ENCODE measurements around the gene HIBADH. TPM values are rescaled to one million over a fixed set of nuclear protein-coding genes. Genes with fewer than 3 reads are reported as not detected.

HIBADH gene
- total and polyA plus RNA-seq, 3 donors from 2014 or later, result 49.8 to 77.4 (median 69.9) TPM

DNA sequence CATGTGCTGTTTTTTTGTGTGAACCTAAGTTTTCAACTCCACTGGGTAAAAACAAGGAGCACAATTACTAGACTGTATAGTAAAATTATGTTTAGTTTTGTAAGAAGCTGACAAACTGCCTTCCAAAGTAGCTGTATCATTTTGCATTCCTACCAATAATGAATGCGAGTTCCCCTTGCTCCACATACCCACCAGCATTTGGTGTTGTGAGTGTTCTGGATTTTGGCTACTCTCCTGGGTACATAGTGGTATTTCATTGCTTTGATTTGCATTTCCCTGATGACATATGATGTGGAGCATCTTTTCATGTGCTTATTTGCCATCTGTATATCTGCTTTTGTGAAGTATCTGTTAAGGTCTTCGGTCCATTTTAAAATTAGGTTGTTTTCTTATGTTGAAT lies 178.2 kb downstream of the HIBADH start:
- intact Hi-C loops (cut with DNase I; ENCODE audit: low total_unique reads), result no loop called here
- Histone ChIP-seq H3K4me3 (no peak overlapping the region), H3K27me3 (no peaks in the 10 kb centered on the region), H3K27ac (no peak overlapping the region), H3K36me3 (ENCODE audit: low read depth, missing control alignments) (no peaks in the 10 kb centered on the region), H3K9me3 (no peaks in the 10 kb centered on the region), H3K4me1 (no peaks in the 10 kb centered on the region)
- no peak for TF ChIP-seq POLR2A (IDR thresholded peaks at IDR 0.05)
- TF ChIP-seq, protein P1, sequence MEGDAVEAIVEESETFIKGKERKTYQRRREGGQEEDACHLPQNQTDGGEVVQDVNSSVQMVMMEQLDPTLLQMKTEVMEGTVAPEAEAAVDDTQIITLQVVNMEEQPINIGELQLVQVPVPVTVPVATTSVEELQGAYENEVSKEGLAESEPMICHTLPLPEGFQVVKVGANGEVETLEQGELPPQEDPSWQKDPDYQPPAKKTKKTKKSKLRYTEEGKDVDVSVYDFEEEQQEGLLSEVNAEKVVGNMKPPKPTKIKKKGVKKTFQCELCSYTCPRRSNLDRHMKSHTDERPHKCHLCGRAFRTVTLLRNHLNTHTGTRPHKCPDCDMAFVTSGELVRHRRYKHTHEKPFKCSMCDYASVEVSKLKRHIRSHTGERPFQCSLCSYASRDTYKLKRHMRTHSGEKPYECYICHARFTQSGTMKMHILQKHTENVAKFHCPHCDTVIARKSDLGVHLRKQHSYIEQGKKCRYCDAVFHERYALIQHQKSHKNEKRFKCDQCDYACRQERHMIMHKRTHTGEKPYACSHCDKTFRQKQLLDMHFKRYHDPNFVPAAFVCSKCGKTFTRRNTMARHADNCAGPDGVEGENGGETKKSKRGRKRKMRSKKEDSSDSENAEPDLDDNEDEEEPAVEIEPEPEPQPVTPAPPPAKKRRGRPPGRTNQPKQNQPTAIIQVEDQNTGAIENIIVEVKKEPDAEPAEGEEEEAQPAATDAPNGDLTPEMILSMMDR (IDR thresholded peaks at IDR 0.05), result no peak
- no peak for DNase-seq
- 76 to 90% methylated on average over 2 of the region's 2 CpGs for WGBS, 2 donors

DNA sequence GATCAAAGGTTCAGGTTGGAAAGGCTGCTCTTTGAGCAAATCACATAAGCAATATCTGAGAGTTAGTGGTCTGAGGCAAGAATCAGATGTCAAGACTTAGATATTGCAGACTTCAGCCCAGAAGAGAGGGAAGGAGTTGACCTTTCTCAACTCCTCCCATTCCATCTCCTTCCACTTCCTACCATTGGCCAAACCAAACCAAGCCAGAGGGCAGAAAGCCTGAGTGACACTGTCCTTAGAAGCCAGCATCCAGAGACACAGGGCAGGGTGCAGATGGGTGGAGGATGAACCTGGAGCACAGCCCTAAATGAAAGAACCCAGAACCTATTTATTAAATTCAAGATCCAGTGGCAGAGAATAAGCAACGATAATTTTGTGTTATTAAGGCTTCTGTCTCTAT lies 180.5 kb downstream of the HIBADH start:
- no peak overlapping the region for H3K27ac ChIP-seq
- intact Hi-C loops (cut with DNase I; ENCODE audit: low total_unique reads), result no loop called here
- DNase-seq, result no peak
- no peak for TF ChIP-seq POLR2A (IDR thresholded peaks at IDR 0.05)
- TF ChIP-seq, protein P1 (IDR thresholded peaks at IDR 0.05), result no peak
- H3K27me3 ChIP-seq, result no peaks in the 10 kb centered on the region
- 69 to 89% methylated on average over 1 of the region's 1 CpG for WGBS, 2 donors
- no peaks in the 10 kb centered on the region for H3K9me3 ChIP-seq
- no peaks in the 10 kb centered on the region for H3K36me3 ChIP-seq (ENCODE audit: low read depth, missing control alignments)
- H3K4me1 ChIP-seq, result no peaks in the 10 kb centered on the region
- no peak overlapping the region for H3K4me3 ChIP-seq

DNA sequence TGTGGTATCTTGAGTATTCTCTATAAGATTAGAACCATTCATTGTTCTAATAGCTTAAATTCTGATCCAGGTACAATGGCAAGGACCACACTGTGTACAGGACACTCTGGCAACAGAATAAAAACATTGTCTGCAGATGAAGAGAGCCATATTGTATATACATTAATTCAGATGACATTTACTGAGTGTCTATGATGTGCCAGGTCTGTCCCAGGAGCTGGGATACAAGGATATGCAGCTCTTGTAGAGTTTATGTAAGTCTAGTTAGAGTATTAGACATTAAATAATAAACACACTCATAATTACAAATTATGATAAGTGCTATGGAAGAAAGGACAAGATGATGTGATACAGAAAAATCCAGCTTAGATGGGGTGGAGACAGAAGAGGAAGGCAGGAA lies 184.1 kb downstream of the HIBADH start:
- DNase-seq, result no peak
- no peaks in the 10 kb centered on the region for H3K27me3 ChIP-seq
- H3K9me3 ChIP-seq, result no peaks in the 10 kb centered on the region
- no peaks in the 10 kb centered on the region for H3K36me3 ChIP-seq (ENCODE audit: low read depth, missing control alignments)
- intact Hi-C loops (cut with DNase I; ENCODE audit: low total_unique reads), result no loop called here
- no peak overlapping the region for H3K27ac ChIP-seq
- no peaks in the 10 kb centered on the region for H3K4me1 ChIP-seq
- no peak overlapping the region for H3K4me3 ChIP-seq
- no peak for TF ChIP-seq POLR2A (IDR thresholded peaks at IDR 0.05)
- TF ChIP-seq, protein P1 (IDR thresholded peaks at IDR 0.05), result no peak

DNA sequence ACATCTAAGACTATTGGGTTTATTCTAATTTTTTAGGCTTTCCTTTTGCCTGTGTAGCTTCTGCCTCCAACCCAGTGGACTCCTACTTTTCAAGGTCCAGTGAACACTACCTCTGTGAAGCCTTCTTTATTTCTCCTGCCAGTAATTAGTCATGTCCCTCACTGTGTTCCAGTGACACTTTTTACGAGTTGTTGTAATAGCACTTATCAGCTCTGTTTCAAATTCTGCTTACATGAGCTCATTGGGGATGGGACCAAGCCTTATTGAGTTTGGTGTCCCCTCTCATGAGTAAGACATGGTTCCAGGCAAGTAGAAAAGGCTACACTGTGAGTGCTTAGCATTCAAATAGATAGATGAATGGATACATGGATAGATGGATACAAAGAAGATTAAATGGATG lies 184.6 kb downstream of the HIBADH start:
- 50% methylated on average over 1 of the region's 1 CpG for WGBS, 2 donors
- TF ChIP-seq, protein P1 (IDR thresholded peaks at IDR 0.05), result no peak
- TF ChIP-seq POLR2A (IDR thresholded peaks at IDR 0.05), result no peak
- Histone ChIP-seq H3K4me1 (no peaks in the 10 kb centered on the region), H3K9me3 (no peaks in the 10 kb centered on the region), H3K27me3 (no peaks in the 10 kb centered on the region), H3K27ac (no peak overlapping the region), H3K36me3 (ENCODE audit: low read depth, missing control alignments) (no peaks in the 10 kb centered on the region), H3K4me3 (no peak overlapping the region)
- DNase-seq, result no peak
- intact Hi-C loops (cut with DNase I; ENCODE audit: low total_unique reads), result no loop called here

DNA sequence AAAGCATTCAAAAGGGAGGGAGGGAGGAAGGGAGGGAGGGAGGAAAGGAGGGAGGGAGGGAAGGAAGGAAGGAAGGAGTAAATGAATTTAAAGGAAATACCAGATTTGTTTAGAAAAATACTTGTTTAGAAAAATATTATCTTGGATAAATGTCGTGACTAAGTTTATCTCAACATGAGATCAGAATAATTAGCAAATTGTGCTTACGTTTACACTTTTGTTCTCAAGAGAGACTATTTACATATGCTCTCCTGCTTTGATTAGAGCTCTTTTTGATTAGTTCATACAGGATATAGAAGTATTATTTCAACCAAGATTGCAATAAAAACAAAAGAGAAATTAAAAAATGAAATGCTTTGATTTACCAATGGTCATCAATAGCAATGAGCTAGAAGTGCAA lies 186.2 kb downstream of the HIBADH start:
- Histone ChIP-seq H3K27ac (no peak overlapping the region), H3K9me3 (no peaks in the 10 kb centered on the region), H3K36me3 (ENCODE audit: low read depth, missing control alignments) (no peaks in the 10 kb centered on the region), H3K4me1 (no peaks in the 10 kb centered on the region), H3K27me3 (no peaks in the 10 kb centered on the region), H3K4me3 (no peak overlapping the region)
- intact Hi-C loops (cut with DNase I; ENCODE audit: low total_unique reads), result no loop called here
- no peak for TF ChIP-seq POLR2A (IDR thresholded peaks at IDR 0.05)
- TF ChIP-seq, protein P1 (IDR thresholded peaks at IDR 0.05), result no peak
- DNase-seq, result no peak
- WGBS, 2 donors, result 60 to 63% methylated on average over 2 of the region's 2 CpGs

Other genes starting within 250 kb of the HIBADH start
- 100 to 1,000 TPM; 154 to 155 TPM for gene TAX1BP1, start 77.3 kb upstream of the HIBADH start, total RNA-seq
- 36.8 TPM for gene TAX1BP1, start 77.3 kb upstream of the HIBADH start, polyA plus RNA-seq (ENCODE audit: insufficient read depth, low read depth, low replicate concordance)

Measured in testis (tissue), 3 donors.